CD4-positive, alpha-beta T cell (primary cell): ENCODE results near the gene ERCC8. TPM values are rescaled to one million over a fixed set of nuclear protein-coding genes. Genes with fewer than 3 reads are reported as not detected.

Experiments used
- ATAC-seq: fragments of 200-7000 bp; cut with Tn5 transposase; one replicate; pipeline ENCODE4 v1.10.0; 2022; ENCODE audit warnings: mild to moderate bottlenecking; ENCODE audit not compliant: poor library complexity
- CTCF ChIA-PET: fragments of 350-600 bp; sonication (Branson Sonifier 250); formaldehyde crosslinking; loops from one replicate; lab custom pipeline; 2021; ENCODE audit warnings: antibody characterized with exemption, inconsistent platforms; lab: Charles Lee
- POLR2A ChIA-PET: fragments of 350-600 bp; sonication (Branson Sonifier 250); formaldehyde crosslinking; loops from one replicate; lab custom pipeline; 2021; ENCODE audit warnings: antibody characterized with exemption, inconsistent platforms; lab: Charles Lee
- DNase-seq, 14 experiments: peaks; one replicate each; pipeline ENCODE4 v3.0.0-alpha.2; 2013 to 2020; ENCODE audit warnings: mixed read lengths in 2 of 14
- H3K27ac ChIP-seq, 2 donors: one replicate each; pipeline versions ENCODE4 v1.5.1 to v1.7.0; 2013; ENCODE audit warnings: low read length in 2 of 2, low read depth in 1 of 2, mild to moderate bottlenecking in 1 of 2
- H3K27me3 ChIP-seq, 2 experiments: 1 replicate in 1 of 2; 2 replicates in 1 of 2; pipeline versions ENCODE4 v1.6.1 to v1.7.0; 2013; ENCODE audit warnings: low read length in 2 of 2, control low read depth in 1 of 2, mild to moderate bottlenecking in 1 of 2, moderate library complexity in 1 of 2; ENCODE audit not compliant: insufficient read depth in 2 of 2, control insufficient read depth in 1 of 2
- H3K36me3 ChIP-seq: one replicate; pipeline ENCODE4 v1.6.1; 2013; ENCODE audit warnings: low read length, control low read depth; ENCODE audit not compliant: insufficient read depth
- H3K4me1 ChIP-seq: one replicate; pipeline ENCODE4 v1.6.1; 2013; ENCODE audit warnings: low read length, control low read depth; ENCODE audit not compliant: insufficient read depth
- H3K4me3 ChIP-seq: one replicate; pipeline ENCODE4 v1.5.1; 2013; ENCODE audit warnings: mild to moderate bottlenecking, low read length, moderate library complexity
- H3K9me3 ChIP-seq, 2 experiments: 1 replicate in 1 of 2; 2 replicates in 1 of 2; pipeline versions ENCODE4 v1.6.1 to v1.7.0; 2013; ENCODE audit warnings: low read length in 2 of 2, mild to moderate bottlenecking in 2 of 2, control low read depth in 1 of 2, moderate library complexity in 1 of 2; ENCODE audit not compliant: control insufficient read depth in 1 of 2, insufficient read depth in 1 of 2
- H3K27ac Mint-ChIP-seq: one replicate; pipeline ENCODE4 v1.8.0; 2020; ENCODE audit warnings: mixed read lengths
- H3K27me3 Mint-ChIP-seq: one replicate; pipeline ENCODE4 v1.8.0; 2021; ENCODE audit warnings: mixed read lengths
- H3K36me3 Mint-ChIP-seq: one replicate; pipeline ENCODE4 v1.8.0; 2021; ENCODE audit warnings: low read depth, mixed read lengths
- H3K4me1 Mint-ChIP-seq: one replicate; pipeline ENCODE4 v1.8.0; 2021; ENCODE audit warnings: low read depth, mixed read lengths
- H3K4me3 Mint-ChIP-seq: one replicate; pipeline ENCODE4 v1.8.0; 2020; ENCODE audit warnings: mild to moderate bottlenecking, mixed read lengths
- H3K9me3 Mint-ChIP-seq: one replicate; pipeline ENCODE4 v1.8.0; 2020; ENCODE audit warnings: mixed read lengths
- CTCF ChIP-seq: fragments of 200-600 bp; IDR thresholded peaks from one replicate; pipeline ENCODE4 v1.8.0; 2022; ENCODE audit warnings: antibody characterized with exemption, mild to moderate bottlenecking
- intact Hi-C, 2 experiments: fragments of 100-400 bp; cut with DNase I in 1 of 2; cut with micrococcal nuclease in 1 of 2; formaldehyde crosslinking; loops; one replicate each; pipeline versions ENCODE4 v1.15.1 to v1.9.0; 2023 to 2025; cut with DNase I, micrococcal nuclease
- total RNA-seq, 174 experiments: library from RNA in 2 of 174; stranded (reverse) in 2 of 174; gene quantifications; one replicate each; pipeline ENCODE4 v1.2.3 and lab custom pipeline; 2021 to 2026

ERCC8 gene
- total RNA-seq, 2 experiments from 2014 or later = 2.6 to 3.7 TPM

GRCh38 chr5:60841361-60841760 is 103.5 kb downstream of the ERCC8 start:
- H3K27me3 ChIP-seq = peaks cover 29 to 54% of the 10 kb centered on the region in 2 experiments
- H3K4me3 ChIP-seq = no peak overlapping the region
- no peak for ATAC-seq
- Mint-ChIP-seq H3K27ac (no peak overlapping the region), H3K9me3 (no peaks in the 10 kb centered on the region), H3K27me3 (peaks cover 57% of the 10 kb centered on the region), H3K4me3 (no peak overlapping the region), H3K36me3 (no peaks in the 10 kb centered on the region), H3K4me1 (peaks cover 9% of the 10 kb centered on the region)
- no peaks in the 10 kb centered on the region for H3K36me3 ChIP-seq
- no peak for TF ChIP-seq CTCF
- intact Hi-C loops = no loop called here
- H3K4me1 ChIP-seq = peaks cover 13% of the 10 kb centered on the region
- H3K27ac ChIP-seq = no peak overlapping the region
- peaks cover 0 to 5% of the 10 kb centered on the region in 2 experiments for H3K9me3 ChIP-seq
- POLR2A ChIA-PET = no interaction called here
- CTCF ChIA-PET = no interaction called here
- DNase-seq = no peak

DNA sequence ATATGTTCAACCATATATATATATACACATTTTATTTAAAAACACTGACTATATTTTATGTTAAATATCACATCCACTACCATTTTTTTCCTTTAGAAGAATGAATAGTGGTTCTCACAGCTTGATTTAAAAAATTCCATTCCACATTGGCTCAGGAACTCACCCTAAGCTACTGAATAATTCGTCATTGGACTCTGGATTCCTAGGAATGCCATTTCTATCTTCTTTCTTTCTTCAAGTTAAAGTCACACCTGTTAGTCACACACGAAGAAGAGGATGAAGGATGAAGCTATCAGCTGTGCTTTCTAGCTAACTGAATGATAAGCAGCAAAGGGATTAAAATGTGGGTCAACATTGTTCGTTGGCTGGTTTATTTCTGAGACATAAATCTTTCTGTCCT is 108.7 kb downstream of the ERCC8 start:
- intact Hi-C loops = no loop called here

GRCh38 chr5:60835554-60835953 is 109.3 kb downstream of the ERCC8 start:
- Histone ChIP-seq H3K4me3 (no peak overlapping the region), H3K4me1 (no peaks in the 10 kb centered on the region), H3K9me3 (no peaks in the 10 kb centered on the region), H3K27me3 (peaks cover 4 to 5% of the 10 kb centered on the region in 2 experiments), H3K27ac (no peak overlapping the region), H3K36me3 (no peaks in the 10 kb centered on the region)
- peaks cover 12% of the 10 kb centered on the region for H3K27me3 Mint-ChIP-seq
- no peak for TF ChIP-seq CTCF
- H3K27ac Mint-ChIP-seq = no peak overlapping the region
- ChIA-PET POLR2A (no interaction called here), CTCF (interaction anchor here (0.6 kb wide), 1 partner anchor 23 kb away, joined by 3 read pairs; no protein-coding TSS in a partner anchor)
- no peaks in the 10 kb centered on the region for H3K4me1 Mint-ChIP-seq
- no peaks in the 10 kb centered on the region for H3K9me3 Mint-ChIP-seq
- no peak overlapping the region for H3K4me3 Mint-ChIP-seq
- intact Hi-C loops = no loop called here
- H3K36me3 Mint-ChIP-seq = no peaks in the 10 kb centered on the region
- ATAC-seq (no peak), DNase-seq (no peak)

More for the DNA sequence above, 108.7 kb downstream of the ERCC8 start:
- POLR2A ChIA-PET = no interaction called here
- Histone ChIP-seq H3K36me3 (no peaks in the 10 kb centered on the region), H3K27me3 (peaks cover 4 to 5% of the 10 kb centered on the region in 2 experiments), H3K4me1 (no peaks in the 10 kb centered on the region), H3K27ac (no peak overlapping the region), H3K9me3 (no peaks in the 10 kb centered on the region), H3K4me3 (no peak overlapping the region)
- H3K27ac Mint-ChIP-seq = no peak overlapping the region
- no peaks in the 10 kb centered on the region for H3K9me3 Mint-ChIP-seq
- H3K27me3 Mint-ChIP-seq = peaks cover 15% of the 10 kb centered on the region
- no peak for DNase-seq
- H3K4me3 Mint-ChIP-seq = no peak overlapping the region
- no peak for TF ChIP-seq CTCF
- no peak for ATAC-seq
- CTCF ChIA-PET = no interaction called here
- H3K36me3 Mint-ChIP-seq = no peaks in the 10 kb centered on the region
- no peaks in the 10 kb centered on the region for H3K4me1 Mint-ChIP-seq
